NCI-H526 treated with DMSO at 0.1 percent for 48 hours (cell line): ENCODE data around the gene ZNF30.
"Not testable (repeated sequence)": the region's sequence is repeated elsewhere in the genome, so short reads cannot be mapped to it uniquely, and the experiment has no call there.

Experiments
- DNase-seq: peaks from one replicate; lab custom pipeline; 2025; lab: John Stamatoyannopoulos, UW

ZNF30 gene

DNA sequence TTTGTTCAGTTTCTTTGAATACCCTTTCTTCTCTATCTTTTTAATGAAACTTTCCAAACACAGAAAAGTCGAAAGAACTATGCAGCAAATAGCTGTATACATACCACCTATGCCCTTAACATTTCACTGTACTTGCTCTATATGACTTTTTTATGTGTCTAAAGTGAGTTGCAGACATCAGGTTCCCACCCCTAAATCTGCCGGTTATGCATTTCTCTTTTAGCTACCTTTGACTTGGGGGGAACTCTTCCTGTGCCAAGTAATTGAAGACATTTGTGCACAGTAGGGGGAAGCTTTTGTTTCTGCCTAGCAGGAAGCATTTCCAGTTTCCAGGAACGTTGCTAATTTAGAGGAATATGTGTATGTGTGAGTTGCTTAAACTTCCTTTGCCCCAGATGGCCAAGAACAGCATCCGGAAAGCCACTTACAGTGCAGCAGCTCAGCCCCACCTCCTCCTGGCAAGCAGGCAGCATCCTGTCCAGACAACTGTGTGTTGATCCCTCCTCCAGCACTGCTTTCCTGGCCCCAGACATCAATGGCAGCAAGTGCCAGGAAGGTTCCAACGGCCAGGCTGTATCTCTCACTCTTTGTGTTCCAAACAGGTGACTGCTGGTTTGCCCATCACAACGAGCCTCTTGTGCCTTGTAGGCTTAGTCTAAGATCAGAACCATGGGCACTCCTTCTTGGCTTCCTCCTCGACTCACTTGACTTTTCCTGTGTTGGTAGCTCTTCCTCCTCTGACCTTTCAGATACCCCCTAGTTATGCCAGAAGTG is 58.7 kb downstream of the ZNF30 start:
- DNase-seq: no peak

DNA sequence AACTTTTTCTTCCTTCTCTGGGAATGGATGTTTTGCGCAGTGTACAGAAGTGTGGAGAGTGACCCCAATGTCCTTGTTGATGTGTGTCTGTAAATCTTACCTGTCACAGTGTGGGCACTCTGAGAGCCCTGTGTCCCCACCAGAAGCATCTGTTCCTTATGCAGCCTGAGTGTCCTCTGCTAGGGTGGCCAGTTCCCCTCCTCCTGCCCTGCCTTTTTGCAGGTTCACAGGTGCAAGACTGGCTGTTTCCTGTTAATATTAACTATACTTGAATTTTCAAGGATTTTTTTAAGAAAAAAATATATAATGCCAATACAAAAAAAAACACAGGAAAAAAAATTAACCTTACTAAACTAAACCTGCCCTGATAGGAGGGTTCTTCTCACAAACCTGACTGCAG is 61.4 kb downstream of the ZNF30 start:
- DNase-seq: no peak

DNA sequence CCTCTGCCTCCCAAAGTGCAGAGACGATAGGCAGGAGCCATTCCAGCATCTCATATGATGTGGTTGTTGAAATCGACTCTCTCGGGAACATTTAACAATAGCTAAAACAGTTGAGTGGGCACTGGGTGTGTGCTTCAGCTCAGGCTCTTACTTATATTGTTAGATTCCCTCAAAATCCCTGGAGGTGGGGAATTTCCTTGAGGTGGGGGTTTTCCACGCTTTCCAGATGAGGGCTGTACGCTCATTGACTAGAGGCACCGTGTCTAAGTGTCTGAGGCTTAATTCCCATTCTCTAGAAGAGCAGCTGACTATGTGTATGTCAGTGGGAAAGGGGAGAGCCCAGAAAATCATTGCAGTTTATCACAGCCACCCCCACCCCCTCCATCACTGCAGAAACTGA is 62.6 kb downstream of the ZNF30 start:
- no peak for DNase-seq

DNA sequence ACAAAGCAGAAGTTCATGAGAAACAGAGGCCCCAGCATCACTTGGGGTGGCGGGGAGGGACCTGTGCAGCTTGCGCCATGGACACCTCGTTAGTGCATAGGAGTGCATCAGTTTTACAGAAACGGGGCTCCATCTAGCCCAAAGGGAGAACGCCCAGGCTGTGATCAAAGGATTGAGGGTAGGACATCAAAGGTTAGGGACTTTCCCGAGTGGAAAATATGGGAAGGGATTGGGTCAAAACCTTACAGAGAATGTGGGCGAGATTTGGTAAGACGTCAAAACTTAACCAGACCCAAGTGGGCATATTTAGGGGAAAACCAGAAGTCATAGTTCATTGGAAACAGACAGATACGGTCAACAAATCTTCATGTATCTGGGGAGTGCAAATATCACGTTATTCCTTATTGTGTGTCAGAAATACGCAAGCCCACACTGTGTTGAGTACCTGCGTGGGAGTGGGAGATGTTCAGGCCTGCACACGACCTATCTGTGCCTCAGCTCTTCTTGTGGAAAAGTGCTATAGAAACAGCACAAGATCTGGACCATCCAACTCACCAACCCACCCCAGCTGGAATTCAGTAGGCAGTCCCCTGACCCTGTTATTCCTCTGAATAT is 64.0 kb downstream of the ZNF30 start:
- DNase-seq: no peak

DNA sequence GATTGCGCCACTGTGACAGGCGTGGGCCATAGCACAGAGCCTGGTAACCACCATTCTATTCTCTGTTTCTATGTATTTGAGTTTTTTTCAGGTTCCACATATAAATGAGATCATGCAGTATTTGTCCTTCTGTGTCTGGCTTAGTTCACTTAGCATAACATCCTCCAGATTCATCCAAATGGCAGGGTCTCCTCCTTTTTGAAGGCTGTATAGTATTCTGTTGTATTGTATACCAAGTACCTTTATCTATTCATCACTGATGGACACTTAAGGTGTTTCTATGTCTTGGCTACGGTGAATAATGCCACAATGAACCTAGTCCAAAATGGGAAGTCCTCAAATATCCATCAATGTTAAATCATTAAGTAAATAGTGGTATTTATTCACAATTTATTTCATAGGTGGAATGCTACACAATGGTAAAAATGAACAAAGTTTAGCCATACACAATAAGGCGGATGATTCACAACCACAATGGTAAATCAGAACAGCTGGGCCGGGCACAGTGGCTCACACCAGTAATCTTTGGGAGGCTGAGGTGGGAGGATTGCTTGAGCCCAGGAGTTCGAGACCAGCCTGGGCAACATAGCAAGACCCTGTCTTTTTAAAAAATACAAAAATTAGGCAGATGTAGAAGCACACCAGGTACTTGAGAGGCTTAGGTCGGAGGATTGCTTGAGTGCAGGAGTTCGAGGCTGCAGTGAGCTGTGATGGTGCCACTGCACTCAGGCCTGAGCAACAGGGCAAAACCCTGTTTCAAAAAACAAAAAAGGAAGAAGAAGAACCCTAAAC is 65.0 kb downstream of the ZNF30 start:
- DNase-seq: no peak

DNA sequence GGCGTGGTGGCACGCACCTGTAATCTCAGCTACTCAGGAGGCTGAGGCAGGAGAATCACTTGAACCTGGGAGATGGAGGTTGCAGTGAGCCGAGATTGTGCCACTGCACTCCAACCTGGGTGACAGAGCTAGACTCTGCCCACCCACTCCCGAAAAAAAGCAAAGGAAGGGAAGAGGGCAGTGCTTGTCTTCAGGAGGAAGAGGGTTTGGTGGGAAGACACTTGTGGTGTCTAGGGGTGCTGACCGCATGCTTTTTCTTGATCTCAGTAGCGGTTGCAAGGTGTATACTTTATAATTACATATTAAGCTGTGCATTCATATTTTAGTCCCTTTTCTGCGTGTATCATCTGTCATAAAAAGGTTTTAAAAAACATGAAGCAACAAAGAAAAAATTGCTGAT is 65.9 kb downstream of the ZNF30 start:
- DNase-seq: not testable (repeated sequence)

DNA sequence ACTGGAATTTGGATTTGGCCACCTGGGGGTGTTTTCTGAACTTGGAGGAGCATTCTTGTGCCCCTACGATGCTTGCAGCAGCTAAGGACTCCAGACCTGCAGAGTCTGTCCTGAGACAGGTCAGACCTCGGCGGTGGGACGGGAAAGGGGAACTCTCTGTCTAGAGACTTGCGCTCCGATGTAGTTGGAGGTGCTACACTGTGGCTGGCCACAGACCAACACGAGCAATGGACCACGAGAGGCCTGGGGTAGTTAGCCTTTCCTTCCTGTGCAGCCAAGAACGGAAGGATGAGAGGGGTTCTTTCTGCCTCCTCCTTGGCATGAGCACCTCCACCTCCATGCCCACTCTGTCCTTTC is 67.6 kb downstream of the ZNF30 start:
- DNase-seq: no peak
